Loucy (cell line): Measurements from ENCODE around the gene HGFAC.
A peak's percentile ranks its signal among the peaks of the same experiment; 100 is the strongest.
"Not testable (repeated sequence)": the region's sequence is repeated elsewhere in the genome, so short reads cannot be mapped to it uniquely, and the experiment has no call there.

Experiments used
- H2AFZ ChIP-seq: fragments of 200-600 bp; sonication (generic); 2 replicates; pipeline ENCODE4 v1.6.0; 2016; ENCODE audit warnings: antibody characterized with exemption, mild to moderate bottlenecking, low read length, moderate library complexity
- H3F3A ChIP-seq: fragments of 200-600 bp; 2 replicates; pipeline ENCODE4 v1.6.0; 2016; ENCODE audit warnings: antibody characterized with exemption, low read depth, mild to moderate bottlenecking
- H3K27me3 ChIP-seq: fragments of 200-600 bp; sonication (generic); 2 replicates; pipeline ENCODE4 v1.6.1; 2014; ENCODE audit warnings: low read length, mild to moderate bottlenecking; ENCODE audit not compliant: insufficient read depth, poor library complexity, severe bottlenecking
- H3K36me3 ChIP-seq: fragments of 200-600 bp; sonication (generic); 2 replicates; pipeline ENCODE4 v1.6.1; 2016; ENCODE audit warnings: low read length; ENCODE audit not compliant: insufficient read depth
- H3K4me1 ChIP-seq: fragments of 200-600 bp; sonication (generic); 2 replicates; pipeline ENCODE4 v1.5.1; 2014; ENCODE audit warnings: low read length, mild to moderate bottlenecking; ENCODE audit not compliant: insufficient read depth, poor library complexity, severe bottlenecking
- H3K4me2 ChIP-seq: fragments of 200-600 bp; sonication (generic); 2 replicates; pipeline ENCODE4 v1.6.0; 2014; ENCODE audit warnings: antibody characterized with exemption, low read length, low read depth, mild to moderate bottlenecking; ENCODE audit not compliant: poor library complexity, severe bottlenecking
- H3K4me3 ChIP-seq: fragments of 200-600 bp; sonication (generic); 2 replicates; pipeline ENCODE4 v1.5.1; 2014; ENCODE audit warnings: low read length, mild to moderate bottlenecking, mixed read lengths; ENCODE audit not compliant: poor library complexity, severe bottlenecking
- H3K79me2 ChIP-seq: fragments of 200-600 bp; sonication (generic); 2 replicates; pipeline ENCODE4 v1.6.1; 2014; ENCODE audit warnings: low read length; ENCODE audit not compliant: insufficient read depth
- H3K9ac ChIP-seq: fragments of 200-600 bp; sonication (generic); 2 replicates; pipeline ENCODE4 v1.6.0; 2014; ENCODE audit warnings: mild to moderate bottlenecking, low read depth, low read length, moderate library complexity; ENCODE audit not compliant: poor library complexity, severe bottlenecking
- H3K9me2 ChIP-seq: fragments of 200-600 bp; sonication (generic); replicated peaks from 2 replicates; pipeline ENCODE4 v1.6.1; 2016; ENCODE audit warnings: low read depth, low read length, mixed read lengths
- H3K9me3 ChIP-seq: fragments of 200-600 bp; sonication (generic); 2 replicates; pipeline ENCODE4 v1.6.1; 2014; ENCODE audit warnings: mild to moderate bottlenecking, antibody characterized with exemption, low read length, low read depth; ENCODE audit not compliant: insufficient read depth
- H4K20me1 ChIP-seq: fragments of 200-600 bp; sonication (generic); 2 replicates; pipeline ENCODE4 v1.6.0; 2014; ENCODE audit warnings: antibody characterized with exemption, low read length, mild to moderate bottlenecking; ENCODE audit not compliant: insufficient read depth, poor library complexity, severe bottlenecking
- EZH2phosphoT487 ChIP-seq: fragments of 200-600 bp; IDR thresholded peaks from 2 replicates; pipeline ENCODE4 v1.6.1; 2018; ENCODE audit warnings: antibody characterized with exemption, mild to moderate bottlenecking, moderate library complexity, borderline replicate concordance
- TF ChIP-seq, protein P1 (sequence below): fragments of 200-600 bp; sonication (generic); conservative IDR thresholded peaks from 2 replicates; pipeline ENCODE4 v1.5.1; 2014; ENCODE audit warnings: mild to moderate bottlenecking, antibody characterized with exemption, low read length

HGFAC gene

GRCh38 chr4:3451956-3452355 lies 10.2 kb downstream of the HGFAC start:
- Histone ChIP-seq H2AFZ (0 out of 2 replicates have a peak overlapping the region, but pooled peaks have one; percentile 9), H3K27me3 (no peaks in the 10 kb centered on the region), H4K20me1 (no peaks in the 10 kb centered on the region), H3K4me1 (no peaks in the 10 kb centered on the region), H3K4me3 (no peak overlapping the region), H3K9ac (no peak overlapping the region), H3K79me2 (no peaks in the 10 kb centered on the region), H3K4me2 (no peak overlapping the region), H3K9me3 (no peaks in the 10 kb centered on the region), H3K36me3 (no peaks in the 10 kb centered on the region), H3K9me2 (no peaks in the 10 kb centered on the region), H3F3A (no peaks in the 10 kb centered on the region)
- TF ChIP-seq, protein P1, sequence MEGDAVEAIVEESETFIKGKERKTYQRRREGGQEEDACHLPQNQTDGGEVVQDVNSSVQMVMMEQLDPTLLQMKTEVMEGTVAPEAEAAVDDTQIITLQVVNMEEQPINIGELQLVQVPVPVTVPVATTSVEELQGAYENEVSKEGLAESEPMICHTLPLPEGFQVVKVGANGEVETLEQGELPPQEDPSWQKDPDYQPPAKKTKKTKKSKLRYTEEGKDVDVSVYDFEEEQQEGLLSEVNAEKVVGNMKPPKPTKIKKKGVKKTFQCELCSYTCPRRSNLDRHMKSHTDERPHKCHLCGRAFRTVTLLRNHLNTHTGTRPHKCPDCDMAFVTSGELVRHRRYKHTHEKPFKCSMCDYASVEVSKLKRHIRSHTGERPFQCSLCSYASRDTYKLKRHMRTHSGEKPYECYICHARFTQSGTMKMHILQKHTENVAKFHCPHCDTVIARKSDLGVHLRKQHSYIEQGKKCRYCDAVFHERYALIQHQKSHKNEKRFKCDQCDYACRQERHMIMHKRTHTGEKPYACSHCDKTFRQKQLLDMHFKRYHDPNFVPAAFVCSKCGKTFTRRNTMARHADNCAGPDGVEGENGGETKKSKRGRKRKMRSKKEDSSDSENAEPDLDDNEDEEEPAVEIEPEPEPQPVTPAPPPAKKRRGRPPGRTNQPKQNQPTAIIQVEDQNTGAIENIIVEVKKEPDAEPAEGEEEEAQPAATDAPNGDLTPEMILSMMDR = no peak
- TF ChIP-seq EZH2phosphoT487 = no peak

DNA sequence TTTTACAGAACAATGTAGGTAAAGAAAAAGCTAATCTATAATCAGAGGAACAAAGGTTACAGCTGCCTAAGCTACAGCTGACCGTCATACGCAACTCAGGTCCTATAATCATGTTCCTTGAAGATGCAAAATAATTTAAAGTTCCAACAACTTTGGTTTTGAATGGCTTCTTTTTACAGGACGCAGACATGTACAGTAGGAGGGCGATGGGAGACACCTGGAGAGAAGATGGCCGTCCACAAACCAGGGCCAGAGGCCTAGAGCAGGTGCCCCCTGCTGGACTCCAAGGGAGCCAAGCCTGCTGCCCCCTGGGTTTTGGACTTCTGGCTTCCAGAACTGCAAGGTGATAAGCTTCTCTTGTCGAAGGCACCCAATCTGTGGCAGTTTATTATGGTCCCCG lies 10.6 kb downstream of the HGFAC start:
- H2AFZ ChIP-seq = 0 out of 2 replicates have a peak overlapping the region, but pooled peaks have one; percentile 9
- H3K4me1 ChIP-seq = no peaks in the 10 kb centered on the region
- H3K4me3 ChIP-seq = no peak overlapping the region
- no peaks in the 10 kb centered on the region for H3K27me3 ChIP-seq
- H3K4me2 ChIP-seq = no peak overlapping the region
- H3K9me2 ChIP-seq = no peaks in the 10 kb centered on the region
- H3K9me3 ChIP-seq = no peaks in the 10 kb centered on the region
- no peaks in the 10 kb centered on the region for H3K79me2 ChIP-seq
- TF ChIP-seq, protein P1 = peak; percentile 73
- no peak for TF ChIP-seq EZH2phosphoT487
- no peaks in the 10 kb centered on the region for H3K36me3 ChIP-seq
- no peak overlapping the region for H3K9ac ChIP-seq
- H3F3A ChIP-seq = no peaks in the 10 kb centered on the region
- H4K20me1 ChIP-seq = no peaks in the 10 kb centered on the region

- H3K79me2 ChIP-seq, H3K36me3 ChIP-seq, H3K27me3 ChIP-seq, H3K4me2 ChIP-seq, H4K20me1 ChIP-seq, H3K9me2 ChIP-seq, H3F3A ChIP-seq, H3K9me3 ChIP-seq, H3K4me3 ChIP-seq, H3K9ac ChIP-seq, H2AFZ ChIP-seq, H3K4me1 ChIP-seq: not testable (repeated sequence)
Observed at GRCh38 chr4:3455596-3455995, 13.8 kb downstream of the HGFAC start.

DNA sequence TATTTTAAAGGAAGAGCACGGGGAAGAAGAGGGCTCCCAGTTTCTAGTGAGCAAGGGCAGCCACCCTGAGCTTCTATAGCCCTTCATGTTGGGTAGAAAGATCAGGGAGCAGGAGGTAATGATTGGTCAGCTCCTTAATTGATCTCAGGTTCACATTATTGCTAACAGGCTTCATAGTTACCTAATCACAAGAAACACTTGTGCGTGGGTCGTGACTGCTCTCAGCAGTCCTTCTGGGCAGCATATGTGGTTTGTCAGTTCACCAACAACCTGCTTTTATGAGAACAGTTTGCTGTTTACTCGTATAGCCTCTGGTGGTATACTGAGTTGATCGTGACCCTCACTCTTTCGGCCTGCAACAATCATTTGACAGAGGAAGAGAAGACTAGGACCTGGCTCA lies 16.6 kb downstream of the HGFAC start:
- Histone ChIP-seq H3K4me2 (no peak overlapping the region), H4K20me1 (no peaks in the 10 kb centered on the region), H2AFZ (no peak overlapping the region), H3K79me2 (no peaks in the 10 kb centered on the region), H3K9me3 (no peaks in the 10 kb centered on the region), H3K4me1 (no peaks in the 10 kb centered on the region), H3K9ac (no peak overlapping the region), H3K9me2 (no peaks in the 10 kb centered on the region), H3K4me3 (no peak overlapping the region), H3K27me3 (no peaks in the 10 kb centered on the region), H3K36me3 (no peaks in the 10 kb centered on the region), H3F3A (no peaks in the 10 kb centered on the region)
- TF ChIP-seq EZH2phosphoT487 = no peak
- TF ChIP-seq, protein P1 = no peak

DNA sequence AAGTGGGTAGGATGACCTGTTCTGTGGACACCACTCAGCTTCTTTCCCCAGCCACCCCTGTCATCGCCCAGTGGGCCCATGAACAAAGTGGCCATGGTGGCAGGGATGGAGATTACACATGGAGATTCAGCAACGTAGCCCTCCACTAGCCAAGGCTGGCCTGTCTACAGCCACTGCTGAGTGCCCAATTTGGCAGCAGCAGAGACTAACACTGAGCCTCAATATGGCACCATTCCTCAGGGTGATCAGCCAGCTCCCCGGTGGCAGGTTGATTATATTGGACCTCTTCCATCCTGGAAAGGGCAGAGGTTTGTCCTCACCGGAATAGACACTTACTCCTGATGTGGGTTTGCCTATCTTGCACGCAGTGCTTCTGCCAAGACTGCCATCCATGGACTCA lies 17.4 kb downstream of the HGFAC start:
- H3K79me2 ChIP-seq, H2AFZ ChIP-seq, H3K4me1 ChIP-seq, H3K4me3 ChIP-seq, H3K9me2 ChIP-seq, H3K9me3 ChIP-seq, H3K27me3 ChIP-seq, H4K20me1 ChIP-seq, H3K36me3 ChIP-seq, H3F3A ChIP-seq, H3K4me2 ChIP-seq, H3K9ac ChIP-seq: not testable (repeated sequence)
